ENCODE data around the gene LCTL.

GRCh38 chr15:66608159-66608558 is 42.4 kb upstream of the LCTL start:
- TF ChIP-seq CTCF (IDR thresholded peaks at IDR 0.05), result no peak
- no peak for TF ChIP-seq POLR2A (IDR thresholded peaks at IDR 0.05)
